ENCODE results near the gene TLR7. TPM values are rescaled to one million over a fixed set of nuclear protein-coding genes. Genes with fewer than 3 reads are reported as not detected.

TLR7 gene
- polyA plus RNA-seq, 1 experiment = not detected

DNA sequence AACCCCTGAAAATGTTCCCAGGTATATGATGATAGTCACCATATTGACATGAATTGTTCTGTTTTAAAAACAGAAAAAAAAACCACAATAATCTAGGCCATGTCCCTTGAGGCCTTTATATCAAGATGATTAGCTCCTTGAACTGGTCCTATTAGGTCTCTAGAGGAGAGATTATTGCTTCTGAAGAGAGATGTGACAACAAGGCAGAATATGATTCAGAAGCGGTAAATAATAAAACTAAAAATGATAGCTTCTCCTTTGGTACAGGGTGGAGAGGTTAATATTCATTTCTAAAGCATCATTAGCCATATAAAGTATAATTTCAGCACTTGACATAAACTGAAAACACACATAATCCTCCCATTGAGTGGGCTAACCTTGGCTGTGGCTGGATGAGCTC is 65.4 kb downstream of the TLR7 start:
- CTCF ChIA-PET = no interaction called here
- DNase-seq (ENCODE audit: low read depth) = no peak
- Histone ChIP-seq H3K4me3 (ENCODE audit: low read depth, low read length) (no peak overlapping the region), H3K36me3 (ENCODE audit: control insufficient read depth, insufficient read depth, low read length) (no peaks in the 10 kb centered on the region), H3K27me3 (ENCODE audit: control insufficient read depth, insufficient read depth, low read length) (no peaks in the 10 kb centered on the region)
- TF ChIP-seq, protein P1, sequence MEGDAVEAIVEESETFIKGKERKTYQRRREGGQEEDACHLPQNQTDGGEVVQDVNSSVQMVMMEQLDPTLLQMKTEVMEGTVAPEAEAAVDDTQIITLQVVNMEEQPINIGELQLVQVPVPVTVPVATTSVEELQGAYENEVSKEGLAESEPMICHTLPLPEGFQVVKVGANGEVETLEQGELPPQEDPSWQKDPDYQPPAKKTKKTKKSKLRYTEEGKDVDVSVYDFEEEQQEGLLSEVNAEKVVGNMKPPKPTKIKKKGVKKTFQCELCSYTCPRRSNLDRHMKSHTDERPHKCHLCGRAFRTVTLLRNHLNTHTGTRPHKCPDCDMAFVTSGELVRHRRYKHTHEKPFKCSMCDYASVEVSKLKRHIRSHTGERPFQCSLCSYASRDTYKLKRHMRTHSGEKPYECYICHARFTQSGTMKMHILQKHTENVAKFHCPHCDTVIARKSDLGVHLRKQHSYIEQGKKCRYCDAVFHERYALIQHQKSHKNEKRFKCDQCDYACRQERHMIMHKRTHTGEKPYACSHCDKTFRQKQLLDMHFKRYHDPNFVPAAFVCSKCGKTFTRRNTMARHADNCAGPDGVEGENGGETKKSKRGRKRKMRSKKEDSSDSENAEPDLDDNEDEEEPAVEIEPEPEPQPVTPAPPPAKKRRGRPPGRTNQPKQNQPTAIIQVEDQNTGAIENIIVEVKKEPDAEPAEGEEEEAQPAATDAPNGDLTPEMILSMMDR (IDR thresholded peaks at IDR 0.05; ENCODE audit: insufficient read depth, low read depth, low read length) = no peak
- POLR2A ChIA-PET = no interaction called here

GRCh38 chrX:12934850-12935249 is 68.0 kb downstream of the TLR7 start:
- no peak for DNase-seq (ENCODE audit: low read depth)
- ChIA-PET CTCF (no interaction called here), POLR2A (no interaction called here)
- H3K36me3 ChIP-seq (ENCODE audit: control insufficient read depth, insufficient read depth, low read length) = no peaks in the 10 kb centered on the region
- TF ChIP-seq, protein P1 (IDR thresholded peaks at IDR 0.05; ENCODE audit: insufficient read depth, low read depth, low read length) = no peak
- H3K4me3 ChIP-seq (ENCODE audit: low read depth, low read length) = no peak overlapping the region
- H3K27me3 ChIP-seq (ENCODE audit: control insufficient read depth, insufficient read depth, low read length) = no peaks in the 10 kb centered on the region

GRCh38 chrX:12936947-12937346 is 70.1 kb downstream of the TLR7 start:
- no peak for DNase-seq (ENCODE audit: low read depth)
- ChIA-PET POLR2A (no interaction called here), CTCF (no interaction called here)
- no peaks in the 10 kb centered on the region for H3K27me3 ChIP-seq (ENCODE audit: control insufficient read depth, insufficient read depth, low read length)
- H3K36me3 ChIP-seq (ENCODE audit: control insufficient read depth, insufficient read depth, low read length) = no peaks in the 10 kb centered on the region
- no peak overlapping the region for H3K4me3 ChIP-seq (ENCODE audit: low read depth, low read length)
- TF ChIP-seq, protein P1 (IDR thresholded peaks at IDR 0.05; ENCODE audit: insufficient read depth, low read depth, low read length) = no peak

Other genes starting within 250 kb of the TLR7 start
- 20.0 and 20.5 TPM in 2 replicates for gene PRPS2, start 75.7 kb upstream of the TLR7 start, polyA plus RNA-seq (2011; rRNA removed)
- gene TLR8, start 39.5 kb downstream of the TLR7 start, polyA plus RNA-seq (2011; rRNA removed) = not detected in 2 replicates
- 2,469 and 4,277 TPM in 2 replicates for gene TMSB4X, start 108.0 kb downstream of the TLR7 start, polyA plus RNA-seq (2011; rRNA removed)
- gene FAM9C, start 177.5 kb downstream of the TLR7 start, polyA plus RNA-seq (2011; rRNA removed) = not detected in 2 replicates

All from BJ (cell line).